ENCODE data around the gene TMEFF2. TPM values are rescaled to one million over a fixed set of nuclear protein-coding genes. Genes with fewer than 3 reads are reported as not detected.

Gene TMEFF2
- total and polyA plus RNA-seq, 2 of the 4 experiments (the other 2 are of a cell fraction), result 1.3 to 3.0 TPM

DNA sequence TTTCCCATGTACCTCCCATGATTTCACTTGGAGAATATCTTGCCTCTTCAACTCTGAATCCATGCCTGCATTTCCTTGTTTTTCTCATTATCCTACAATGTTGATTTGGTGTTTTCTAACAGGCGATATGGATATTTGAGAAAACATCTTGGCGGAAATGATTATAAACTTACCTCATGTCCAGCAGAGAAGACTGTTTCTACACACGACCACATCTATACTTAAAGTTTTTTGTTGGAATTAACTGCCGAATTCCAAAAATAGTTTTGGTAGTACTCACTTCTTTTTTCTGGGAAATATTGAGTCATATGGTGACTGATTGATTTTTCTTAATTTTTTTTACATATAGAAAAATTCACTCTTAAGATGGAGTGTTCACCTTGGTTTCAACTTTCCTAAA is 41.4 kb upstream of the TMEFF2 start:
- dilution Hi-C loops (cut with HindIII; ENCODE audit: low sequenced_read_pairs, unreplicated experiment), result no loop called here
- TF ChIP-seq BHLHE40 (IDR thresholded peaks at IDR 0.05; ENCODE audit: low read depth, low read length), result no peak
- no peak for TF ChIP-seq CEBPB (IDR thresholded peaks at IDR 0.05; ENCODE audit: low read depth, low read length)
- TF ChIP-seq MAZ (IDR thresholded peaks at IDR 0.05; ENCODE audit: borderline replicate concordance, low read depth, low read length), result no peak
- no peak for TF ChIP-seq MXI1 (IDR thresholded peaks at IDR 0.05; ENCODE audit: borderline replicate concordance, low read depth, low read length)
- TF ChIP-seq FOS (IDR thresholded peaks at IDR 0.05; ENCODE audit: low read depth, low read length), result no peak
- no peak for TF ChIP-seq CTCF (conservative IDR thresholded peaks at IDR 0.05; ENCODE audit: low read depth, low read length)
- TF ChIP-seq USF2 (IDR thresholded peaks at IDR 0.05; ENCODE audit: low read depth, low read length), result no peak
- TF ChIP-seq, protein P1, sequence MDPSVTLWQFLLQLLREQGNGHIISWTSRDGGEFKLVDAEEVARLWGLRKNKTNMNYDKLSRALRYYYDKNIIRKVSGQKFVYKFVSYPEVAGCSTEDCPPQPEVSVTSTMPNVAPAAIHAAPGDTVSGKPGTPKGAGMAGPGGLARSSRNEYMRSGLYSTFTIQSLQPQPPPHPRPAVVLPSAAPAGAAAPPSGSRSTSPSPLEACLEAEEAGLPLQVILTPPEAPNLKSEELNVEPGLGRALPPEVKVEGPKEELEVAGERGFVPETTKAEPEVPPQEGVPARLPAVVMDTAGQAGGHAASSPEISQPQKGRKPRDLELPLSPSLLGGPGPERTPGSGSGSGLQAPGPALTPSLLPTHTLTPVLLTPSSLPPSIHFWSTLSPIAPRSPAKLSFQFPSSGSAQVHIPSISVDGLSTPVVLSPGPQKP (IDR thresholded peaks at IDR 0.05; ENCODE audit: borderline replicate concordance, low read depth, low read length), result no peak
- no peak for TF ChIP-seq POLR2A (IDR thresholded peaks at IDR 0.05; ENCODE audit: low read depth, low read length)
- no peak for TF ChIP-seq CHD1 (IDR thresholded peaks at IDR 0.05; ENCODE audit: low read depth, low read length)
- no peak for TF ChIP-seq MAFK (IDR thresholded peaks at IDR 0.05; ENCODE audit: low read depth, low read length)
- no peak for TF ChIP-seq RCOR1 (IDR thresholded peaks at IDR 0.05; ENCODE audit: insufficient replicate concordance, low read length)
- TF ChIP-seq RAD21 (IDR thresholded peaks at IDR 0.05; ENCODE audit: low read length), result no peak
- no peak for TF ChIP-seq SMC3 (IDR thresholded peaks at IDR 0.05; ENCODE audit: low read depth, low read length)
- no peak for TF ChIP-seq NFE2L2 (IDR thresholded peaks at IDR 0.05; ENCODE audit: low read depth, low read length)
- Histone ChIP-seq H3K79me1 (ENCODE audit: low read depth in 1 of 2, low read length in 2 of 2) (no peaks in the 10 kb centered on the region), H2BK15ac (ENCODE audit: low read depth, low read length) (peak overlapping the region; percentile 85; the same call in 1 of the 3 replicates), H3K9me3 (ENCODE audit: control insufficient read depth, insufficient read depth, low read length) (no peaks in the 10 kb centered on the region), H2BK5ac (ENCODE audit: low read depth, low read length, poor library complexity, severe bottlenecking) (peak overlapping the region; percentile 83), H4K91ac (ENCODE audit: insufficient read depth, low read depth, low read length) (peak overlapping the region; percentile 55; the same call in 1 of the 2 replicates), H3K4me2 (ENCODE audit: low read depth, low read length) (peak overlapping the region; percentile 60; the same call in 1 of the 2 replicates), H3K56ac (ENCODE audit: extremely low read depth, insufficient read depth, low read length) (no peak overlapping the region), H3K36me3 (ENCODE audit: control insufficient read depth, insufficient read depth, low read length) (no peaks in the 10 kb centered on the region), H3K4ac (ENCODE audit: low read depth, low read length) (peak overlapping the region; percentile 4; the same call in 1 of the 2 replicates), H4K20me1 (ENCODE audit: insufficient read depth, low read length) (no peaks in the 10 kb centered on the region), H3K9me1 (ENCODE audit: insufficient read depth, low read length) (no peaks in the 10 kb centered on the region), H4K5ac (ENCODE audit: low read depth, low read length) (no peak overlapping the region; the same call in 1 of the 2 replicates), H3K18ac (ENCODE audit: low read depth, low read length) (peak overlapping the region; percentile 69; the same call in 1 of the 2 replicates), H3K27me3 (ENCODE audit: control insufficient read depth, insufficient read depth, low read length) (no peaks in the 10 kb centered on the region), H3K27ac (ENCODE audit: insufficient read depth, low read length) (no peak overlapping the region), H2AK5ac (ENCODE audit: low read depth, low read length) (no peak overlapping the region), H3K9ac (ENCODE audit: low read depth, low read length) (no peak overlapping the region), H2BK20ac (ENCODE audit: low read depth, low read length) (peak overlapping the region; percentile 38; the same call in 1 of the 2 replicates), H4K8ac (ENCODE audit: low read depth in 2 of 2, low read length in 2 of 2) (peak overlapping the region; percentile 54 to 60; a peak in 3 of 4 replicates), H3K4me3 (ENCODE audit: insufficient read depth, low read depth, low read length) (no peak overlapping the region), H3K23ac (ENCODE audit: low read depth, low read length) (peak overlapping the region; percentile 6; the same call in 1 of the 2 replicates), H3K4me1 (ENCODE audit: control insufficient read depth, insufficient read depth, low read length) (no peaks in the 10 kb centered on the region), H2AFZ (replicated peaks; ENCODE audit: low read length, poor library complexity) (no peak overlapping the region), H3K14ac (replicated peaks; ENCODE audit: low read depth, low read length) (no peak overlapping the region; the same call in 1 of the 2 replicates), H2BK120ac (ENCODE audit: low read depth, low read length) (peak overlapping the region; percentile 60), H2AK9ac (replicated peaks; ENCODE audit: low read depth, low read length, poor library complexity) (no peak overlapping the region)
- WGBS, 2 experiments (ENCODE audit: extremely low coverage in 2 of 2, insufficient read length in 1 of 2), result no CpG with 5 or more reads among the region's 4 CpGs
- intact Hi-C loops (cut with micrococcal nuclease), result no loop called here
- ChIA-PET CTCF (no interaction called here), POLR2A (ENCODE audit: unreplicated experiment) (no interaction called here)
- DNase-seq, result peak; percentile 73
- in situ Hi-C loops (cut with MboI; ENCODE audit: low sequenced_read_pairs), result no loop called here
- no TSS peak for BruUV-seq (replicated peaks)
- ATAC-seq (ENCODE audit: low read depth), result peak; percentile 40

All from IMR-90 (cell line).